NCI-H146 (cell line): Measurements from ENCODE around the gene B4GALNT2.
"Not testable (repeated sequence)": the region's sequence is repeated elsewhere in the genome, so short reads cannot be mapped to it uniquely, and the experiment has no call there.

Experiments used
- DNase-seq: peaks from one replicate; lab custom pipeline; 2025; lab: John Stamatoyannopoulos, UW

Gene B4GALNT2

GRCh38 chr17:49132699-49133364 lies at the start of gene B4GALNT2:
Gene B4GALNT2 (plus strand): TSS chr17:49132769. CDS start chr17:49132793, 24 bp downstream.
- no peak for DNase-seq

- DNase-seq: not testable (repeated sequence)
These were observed 47.5 kb upstream of the B4GALNT2 start for GRCh38 chr17:49085046-49085445.

GRCh38 chr17:49085565-49086315 lies 46.8 kb upstream of the B4GALNT2 start:
- DNase-seq: no peak

- DNase-seq: no peak
These were observed 46.3 kb upstream of the B4GALNT2 start for GRCh38 chr17:49086316-49086605.

- DNase-seq: no peak
These were observed 45.9 kb upstream of the B4GALNT2 start for GRCh38 chr17:49086649-49087048.

GRCh38 chr17:49089094-49089493 lies 43.5 kb upstream of the B4GALNT2 start:
- DNase-seq: no peak

- no peak for DNase-seq
These were observed 41.5 kb upstream of the B4GALNT2 start for GRCh38 chr17:49090878-49091594.

GRCh38 chr17:49093131-49093530 lies 39.4 kb upstream of the B4GALNT2 start:
- no peak for DNase-seq

GRCh38 chr17:49100601-49101000 lies 32.0 kb upstream of the B4GALNT2 start:
- DNase-seq: no peak

GRCh38 chr17:49101054-49101534 lies 31.5 kb upstream of the B4GALNT2 start:
- no peak for DNase-seq

- not testable (repeated sequence) for DNase-seq
These were observed 29.2 kb upstream of the B4GALNT2 start for GRCh38 chr17:49103360-49103759.

GRCh38 chr17:49104511-49105074 lies 28.0 kb upstream of the B4GALNT2 start:
- no peak for DNase-seq

- no peak for DNase-seq
These were observed 26.0 kb upstream of the B4GALNT2 start for GRCh38 chr17:49106321-49107210.

- no peak for DNase-seq
These were observed 25.4 kb upstream of the B4GALNT2 start for GRCh38 chr17:49107211-49107557.

- DNase-seq: no peak
These were observed 24.3 kb upstream of the B4GALNT2 start for GRCh38 chr17:49108318-49108717.

- DNase-seq: no peak
These were observed 22.1 kb upstream of the B4GALNT2 start for GRCh38 chr17:49110509-49110908.

- DNase-seq: no peak
These were observed 20.6 kb upstream of the B4GALNT2 start for GRCh38 chr17:49111934-49112333.

- DNase-seq: no peak
These were observed 19.6 kb upstream of the B4GALNT2 start for GRCh38 chr17:49112936-49113335.

- DNase-seq: no peak
These were observed 17.9 kb upstream of the B4GALNT2 start for GRCh38 chr17:49114703-49115102.

- no peak for DNase-seq
These were observed 14.9 kb upstream of the B4GALNT2 start for GRCh38 chr17:49117587-49118230.

GRCh38 chr17:49120166-49120565 lies 12.4 kb upstream of the B4GALNT2 start:
- DNase-seq: no peak
